M059J (cell line): Measurements from ENCODE around the gene CEP70. TPM values are rescaled to one million over a fixed set of nuclear protein-coding genes. Genes with fewer than 3 reads are reported as not detected.
A peak's percentile ranks its signal among the peaks of the same experiment; 100 is the strongest.
"Not testable (repeated sequence)": the region's sequence is repeated elsewhere in the genome, so short reads cannot be mapped to it uniquely, and the experiment has no call there.

Experiments used
- DNase-seq: peaks from one replicate; pipeline ENCODE4 v3.0.0-alpha.2; 2012; ENCODE audit warnings: low read depth
- total RNA-seq: library from RNA; depleted of rRNA; stranded (reverse); fragments of >200 nt; shearing (Covaris generic); gene quantifications from 2 replicates; pipeline ENCODE4 v1.2.3, GENCODE V29; 2014; rRNA removed

CEP70 gene, protein sequence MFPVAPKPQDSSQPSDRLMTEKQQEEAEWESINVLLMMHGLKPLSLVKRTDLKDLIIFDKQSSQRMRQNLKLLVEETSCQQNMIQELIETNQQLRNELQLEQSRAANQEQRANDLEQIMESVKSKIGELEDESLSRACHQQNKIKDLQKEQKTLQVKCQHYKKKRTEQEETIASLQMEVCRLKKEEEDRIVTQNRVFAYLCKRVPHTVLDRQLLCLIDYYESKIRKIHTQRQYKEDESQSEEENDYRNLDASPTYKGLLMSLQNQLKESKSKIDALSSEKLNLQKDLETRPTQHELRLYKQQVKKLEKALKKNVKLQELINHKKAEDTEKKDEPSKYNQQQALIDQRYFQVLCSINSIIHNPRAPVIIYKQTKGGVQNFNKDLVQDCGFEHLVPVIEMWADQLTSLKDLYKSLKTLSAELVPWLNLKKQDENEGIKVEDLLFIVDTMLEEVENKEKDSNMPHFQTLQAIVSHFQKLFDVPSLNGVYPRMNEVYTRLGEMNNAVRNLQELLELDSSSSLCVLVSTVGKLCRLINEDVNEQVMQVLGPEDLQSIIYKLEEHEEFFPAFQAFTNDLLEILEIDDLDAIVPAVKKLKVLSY
- 28.0 and 42.4 TPM in 2 replicates for total RNA-seq

GRCh38 chr3:138594150-138594934, at the start of gene CEP70:
Gene CEP70 (minus strand): TSS chr3:138594260. CDS start chr3:138572927, 21,333 bp downstream.
- DNase-seq, result peak; percentile 97

DNA sequence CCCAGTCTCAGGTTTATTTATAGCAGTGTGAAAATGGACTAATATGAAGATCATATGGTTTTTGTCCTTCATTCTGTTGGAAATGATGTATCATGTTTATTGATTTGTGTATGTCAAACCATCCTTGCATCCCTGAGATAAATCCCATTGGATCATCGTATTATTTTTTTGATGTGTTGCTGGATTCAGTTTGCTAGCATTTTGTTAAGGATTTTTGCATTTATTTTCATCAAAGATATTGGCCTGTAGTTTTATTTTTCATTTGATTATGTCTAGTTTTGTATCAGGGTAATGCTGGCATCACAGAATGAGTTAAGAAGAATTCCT, 48.8 kb upstream of the CEP70 start:
- no peak for DNase-seq

- DNase-seq, result no peak
Observed at GRCh38 chr3:138642226-138642926, 48.3 kb upstream of the CEP70 start.

DNA sequence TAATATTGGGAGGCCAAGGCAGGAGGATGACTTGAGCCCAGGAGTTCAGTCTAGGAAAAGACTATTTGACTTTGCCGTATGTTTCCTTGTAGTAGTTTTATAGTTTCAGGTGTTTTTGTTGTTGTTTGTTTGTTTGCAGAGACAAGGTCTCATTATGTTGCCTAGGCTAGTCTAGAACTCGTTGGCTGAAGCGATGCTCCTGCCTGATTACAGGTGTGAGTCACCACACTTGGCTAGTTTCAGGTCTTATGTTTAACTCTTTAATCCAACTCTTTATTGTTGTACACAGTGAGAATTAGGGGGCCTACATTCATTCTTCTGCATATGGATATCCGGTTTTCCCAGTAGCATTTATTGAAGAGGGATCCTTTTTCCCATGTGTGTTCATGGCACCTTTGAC, 46.5 kb upstream of the CEP70 start:
- peak; percentile 33 for DNase-seq

- DNase-seq, result no peak
Observed at GRCh38 chr3:138638641-138639040, 44.6 kb upstream of the CEP70 start.

DNA sequence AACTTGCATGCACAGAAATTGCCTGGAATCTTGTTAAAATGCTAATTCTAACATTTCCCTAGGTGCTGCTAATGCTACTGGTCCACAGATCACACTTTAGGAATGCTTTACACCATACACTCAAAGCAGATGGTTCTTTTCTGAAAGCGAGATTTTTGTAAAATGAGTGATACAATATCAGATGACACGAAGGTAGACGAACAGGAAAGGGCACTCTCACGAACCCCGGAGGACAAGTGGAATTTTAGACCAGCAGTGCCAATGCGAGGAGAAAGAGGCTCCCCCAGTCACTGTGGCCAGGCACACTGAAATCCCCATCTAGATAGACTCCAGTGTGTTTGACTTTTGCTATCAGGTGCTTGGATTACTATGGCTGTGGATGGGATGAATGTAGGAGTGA, 35.5 kb upstream of the CEP70 start:
- no peak for DNase-seq

GRCh38 chr3:138625707-138626365, 31.8 kb upstream of the CEP70 start:
- peak; percentile 70 for DNase-seq

- no peak for DNase-seq
Observed at GRCh38 chr3:138624518-138624917, 30.5 kb upstream of the CEP70 start.

GRCh38 chr3:138620431-138620830, 26.4 kb upstream of the CEP70 start:
- DNase-seq, result no peak

GRCh38 chr3:138615462-138615861, 21.4 kb upstream of the CEP70 start:
- no peak for DNase-seq

DNA sequence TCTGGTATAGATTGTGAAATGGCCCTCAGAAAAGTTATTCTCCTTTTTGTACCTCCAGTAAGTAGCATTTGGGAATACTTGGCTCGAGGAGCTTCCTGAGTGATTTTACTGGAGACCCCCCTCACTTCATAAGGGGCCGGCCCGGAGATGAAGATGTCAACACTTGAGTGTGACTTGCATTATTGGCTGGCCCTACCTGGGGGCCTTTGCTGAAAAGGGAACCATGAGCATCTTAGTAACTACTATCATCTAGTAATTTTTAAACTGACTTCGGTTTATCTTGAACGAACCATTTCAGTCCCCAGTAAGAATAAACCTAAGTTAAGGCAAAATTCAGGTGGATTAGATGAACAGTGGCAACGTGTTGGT, 15.8 kb upstream of the CEP70 start:
- no peak for DNase-seq

- DNase-seq, result peak; percentile 66
Observed at GRCh38 chr3:138608322-138609135, 14.5 kb upstream of the CEP70 start, which contains the start of gene FAIM. Gene FAIM (plus strand): TSS chr3:138608771. CDS start chr3:138619727, 10,956 bp downstream.

- not testable (repeated sequence) for DNase-seq
Observed at GRCh38 chr3:138604106-138604595, 10.1 kb upstream of the CEP70 start.

GRCh38 chr3:138601661-138602060, 7.6 kb upstream of the CEP70 start:
- not testable (repeated sequence) for DNase-seq

GRCh38 chr3:138600100-138600745, 6.2 kb upstream of the CEP70 start:
- peak; percentile 85 for DNase-seq

DNA sequence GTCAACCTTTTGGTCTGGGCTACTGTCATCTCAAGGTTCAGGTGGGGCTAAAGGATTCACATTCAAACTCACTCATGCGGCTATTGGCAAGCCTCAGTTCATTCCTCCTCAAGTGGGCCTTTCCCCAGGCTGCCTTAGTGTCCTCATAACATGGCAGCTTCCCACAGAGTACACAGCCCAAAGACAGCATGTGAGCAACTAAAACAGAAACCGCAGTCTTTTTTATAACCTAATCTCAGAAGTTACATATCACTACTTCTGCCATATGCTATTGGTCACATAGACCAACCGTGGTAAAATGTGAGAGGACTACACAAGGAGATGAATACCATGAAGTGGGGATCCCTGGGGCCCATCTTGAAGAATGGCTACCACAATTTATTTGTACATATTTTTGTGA, 4.5 kb upstream of the CEP70 start:
- DNase-seq, result no peak

GRCh38 chr3:138597186-138597976, 3.3 kb upstream of the CEP70 start:
- not testable (repeated sequence) for DNase-seq

GRCh38 chr3:138594935-138595610, 1.0 kb upstream of the CEP70 start:
- DNase-seq, result no peak
